Measurements from ENCODE around the gene TMEM82. TPM values are rescaled to one million over a fixed set of nuclear protein-coding genes. Genes with fewer than 3 reads are reported as not detected.

The TMEM82 gene
- total RNA-seq, 2 donors from 2014 or later, result 0.46 to 3.2 TPM

DNA sequence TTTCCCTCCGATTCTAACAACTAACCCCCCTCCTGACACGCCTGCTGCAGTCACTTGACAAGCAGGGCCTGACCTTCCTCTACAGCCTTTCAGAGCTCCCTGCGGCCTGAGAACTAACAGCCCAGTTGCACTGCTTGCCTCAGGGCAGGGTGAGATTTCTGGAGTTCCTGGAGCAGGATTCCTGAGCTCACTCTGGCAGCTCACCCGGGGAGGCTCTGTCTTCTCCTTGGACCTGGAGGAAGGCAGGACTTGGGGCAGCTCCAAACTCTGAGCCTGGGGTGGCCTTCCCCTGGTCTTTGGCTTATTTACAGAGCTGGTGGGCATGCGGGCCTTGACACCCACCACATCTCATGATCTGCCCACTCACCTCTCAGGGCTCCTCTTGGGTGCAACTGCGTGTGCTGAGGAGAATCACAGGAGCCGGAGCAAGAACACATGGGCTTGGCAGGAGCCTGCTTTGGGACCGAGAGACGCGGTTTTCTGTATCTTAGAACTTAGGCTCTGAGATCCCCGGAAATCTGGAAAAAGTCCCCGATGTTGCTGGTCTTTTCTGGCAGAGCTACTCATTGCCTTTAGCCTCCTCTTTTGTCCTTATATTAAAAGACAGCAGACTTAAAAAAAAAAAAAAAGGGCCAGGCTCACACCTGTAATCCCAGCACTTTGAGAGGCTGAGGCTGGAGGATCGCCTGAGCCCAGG, 19.3 kb upstream of the TMEM82 start:
- Mint-ChIP-seq H3K36me3 (ENCODE audit: low read depth) (peaks cover 49% of the 10 kb centered on the region), H3K27me3 (ENCODE audit: insufficient read depth) (no peaks in the 10 kb centered on the region), H3K4me1 (peaks cover 4% of the 10 kb centered on the region), H3K4me3 (no peak overlapping the region), H3K9me3 (no peaks in the 10 kb centered on the region), H3K27ac (peak overlapping the region; percentile 52)
- Histone ChIP-seq H3K4me3 (ENCODE audit: low read length) (no peak overlapping the region), H3K9ac (ENCODE audit: extremely low read depth, low read length, poor library complexity, severe bottlenecking) (no peak overlapping the region), H3K27ac (ENCODE audit: low read depth, low read length) (no peak overlapping the region), H3K36me3 (ENCODE audit: control insufficient read depth, insufficient read depth, low read length) (peaks cover 50% of the 10 kb centered on the region), H3K9me3 (ENCODE audit: control insufficient read depth, low read length) (no peaks in the 10 kb centered on the region), H3K4me1 (ENCODE audit: control insufficient read depth, insufficient read depth, low read length) (no peaks in the 10 kb centered on the region), H3K27me3 (ENCODE audit: control insufficient read depth, insufficient read depth, low read length, poor library complexity, severe bottlenecking) (no peaks in the 10 kb centered on the region)
- 94 to 95% methylated on average over 11 to 13 of the region's 13 CpGs for WGBS, 2 experiments (ENCODE audit: insufficient coverage in 1 of 2, insufficient read length in 1 of 2)
- DNase-seq, result no peak
- no peak for TF ChIP-seq CTCF (conservative IDR thresholded peaks at IDR 0.05)

DNA sequence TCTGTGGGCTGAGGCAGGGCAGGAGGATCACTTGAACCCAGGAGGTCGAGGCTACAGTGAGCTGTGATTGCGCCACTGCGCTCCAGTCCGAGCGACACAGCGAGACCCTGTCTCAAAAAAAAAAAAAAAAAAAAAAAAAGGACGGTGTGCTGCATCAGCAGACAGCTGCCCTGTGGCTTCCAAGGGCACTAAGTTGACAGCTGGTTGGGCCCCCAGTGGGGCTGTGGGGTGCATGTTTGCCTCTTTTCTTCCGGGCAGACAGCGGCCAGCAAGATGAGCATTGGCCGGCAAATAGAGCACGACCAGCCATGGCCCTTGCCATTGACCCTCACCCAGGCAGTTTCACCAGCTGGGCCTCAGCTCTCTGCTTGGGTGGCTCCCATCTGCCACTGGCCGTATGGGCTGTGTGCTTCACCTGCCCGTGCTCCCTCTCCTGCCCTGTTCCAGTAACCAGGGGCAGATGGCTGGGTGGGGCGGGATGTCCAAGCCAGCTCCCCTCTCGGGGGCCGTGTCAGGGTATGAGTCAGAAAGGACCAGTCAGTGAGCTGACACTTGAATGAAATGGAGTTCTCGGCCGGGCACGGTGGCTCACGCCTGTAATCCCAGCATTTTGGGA, 18.6 kb upstream of the TMEM82 start:
- Histone ChIP-seq H3K4me3 (ENCODE audit: low read length) (no peak overlapping the region), H3K27me3 (ENCODE audit: control insufficient read depth, insufficient read depth, low read length, poor library complexity, severe bottlenecking) (no peaks in the 10 kb centered on the region), H3K36me3 (ENCODE audit: control insufficient read depth, insufficient read depth, low read length) (peaks cover 49% of the 10 kb centered on the region), H3K27ac (ENCODE audit: low read depth, low read length) (no peak overlapping the region), H3K9me3 (ENCODE audit: control insufficient read depth, low read length) (no peaks in the 10 kb centered on the region), H3K9ac (ENCODE audit: extremely low read depth, low read length, poor library complexity, severe bottlenecking) (no peak overlapping the region), H3K4me1 (ENCODE audit: control insufficient read depth, insufficient read depth, low read length) (no peaks in the 10 kb centered on the region)
- no peak for TF ChIP-seq CTCF (conservative IDR thresholded peaks at IDR 0.05)
- H3K9me3 Mint-ChIP-seq, result no peaks in the 10 kb centered on the region
- 95 to 98% methylated on average over 10 to 20 of the region's 20 CpGs for whole genome bisulfite sequencing, 2 experiments (ENCODE audit: insufficient coverage in 1 of 2, insufficient read length in 1 of 2)
- H3K27ac Mint-ChIP-seq, result no peak overlapping the region
- peaks cover 4% of the 10 kb centered on the region for H3K4me1 Mint-ChIP-seq
- no peak for DNase-seq
- no peak overlapping the region for H3K4me3 Mint-ChIP-seq
- peaks cover 46% of the 10 kb centered on the region for H3K36me3 Mint-ChIP-seq (ENCODE audit: low read depth)
- no peaks in the 10 kb centered on the region for H3K27me3 Mint-ChIP-seq (ENCODE audit: insufficient read depth)

GRCh38 chr1:15724949-15725880, 17.1 kb upstream of the TMEM82 start:
- 91 to 92% methylated on average over 9 to 26 of the region's 26 CpGs for WGBS, 2 experiments (ENCODE audit: insufficient coverage in 1 of 2, insufficient read length in 1 of 2)

More at GRCh38 chr1:15724949-15725880, 17.1 kb upstream of the TMEM82 start:
- H3K36me3 ChIP-seq (ENCODE audit: control insufficient read depth, insufficient read depth, low read length), result peaks cover 48% of the 10 kb centered on the region
- H3K27ac ChIP-seq (ENCODE audit: low read depth, low read length), result peak overlapping the region; percentile 47
- no peaks in the 10 kb centered on the region for H3K9me3 Mint-ChIP-seq
- H3K4me3 Mint-ChIP-seq, result no peak overlapping the region
- H3K27me3 Mint-ChIP-seq (ENCODE audit: insufficient read depth), result no peaks in the 10 kb centered on the region
- no peaks in the 10 kb centered on the region for H3K4me1 ChIP-seq (ENCODE audit: control insufficient read depth, insufficient read depth, low read length)
- no peak overlapping the region for H3K4me3 ChIP-seq (ENCODE audit: low read length)
- H3K9me3 ChIP-seq (ENCODE audit: control insufficient read depth, low read length), result no peaks in the 10 kb centered on the region
- no peak overlapping the region for H3K9ac ChIP-seq (ENCODE audit: extremely low read depth, low read length, poor library complexity, severe bottlenecking)
- peak overlapping the region; percentile 82 for H3K27ac Mint-ChIP-seq
- peaks cover 4% of the 10 kb centered on the region for H3K4me1 Mint-ChIP-seq
- TF ChIP-seq CTCF (conservative IDR thresholded peaks at IDR 0.05), result no peak
- H3K36me3 Mint-ChIP-seq (ENCODE audit: low read depth), result peaks cover 45% of the 10 kb centered on the region
- H3K27me3 ChIP-seq (ENCODE audit: control insufficient read depth, insufficient read depth, low read length, poor library complexity, severe bottlenecking), result no peaks in the 10 kb centered on the region
- DNase-seq, result no peak

Data from endodermal cell (in vitro differentiated cells).